ENCODE results near the gene CEP72.
"Not testable (repeated sequence)": the region's sequence is repeated elsewhere in the genome, so short reads cannot be mapped to it uniquely, and the experiment has no call there.

- not testable (repeated sequence) for TF ChIP-seq CTCF (IDR thresholded peaks at IDR 0.05); ZFX (IDR thresholded peaks at IDR 0.05; ENCODE audit: borderline replicate concordance)
Observed at GRCh38 chr5:628351-629205, 16.4 kb downstream of the CEP72 start.

All from 22Rv1 (cell line).